HepG2 (cell line): Measurements from ENCODE around the gene CLDN7. TPM values are rescaled to one million over a fixed set of nuclear protein-coding genes. Genes with fewer than 3 reads are reported as not detected.
A peak's percentile ranks its signal among the peaks of the same experiment; 100 is the strongest.

Source experiments
- CBX2 ChIP-seq, 2 experiments: fragments of 200-600 bp in 1 of 2; sonication (generic); formaldehyde crosslinking in 1 of 2; IDR thresholded peaks; 2 replicates each; pipeline versions ENCODE4 v1.7.0 to v1.8.1; 2018 to 2022; ENCODE audit warnings: low read depth in 2 of 2, low read length in 1 of 2, mild to moderate bottlenecking in 1 of 2, missing genetic modification reagents in 1 of 2
- EP300 ChIP-seq, 3 experiments: sonication (generic) in 1 of 3; formaldehyde crosslinking in 1 of 3; IDR thresholded peaks; 2 replicates each; pipeline versions ENCODE4 v1.5.1 to v1.6.1; 2011 to 2020; ENCODE audit warnings: low read depth in 2 of 3, low read length in 2 of 3, borderline replicate concordance in 1 of 3, improper control_type of control experiment in 1 of 3, mild to moderate bottlenecking in 1 of 3, missing genetic modification reagents in 1 of 3, moderate library complexity in 1 of 3
- GTF2F1 ChIP-seq: fragments of 150-350 bp; IDR thresholded peaks from 2 replicates; pipeline ENCODE4 v1.6.1; 2014; ENCODE audit warnings: low read length
- HMG20B ChIP-seq: conservative IDR thresholded peaks from 2 replicates; pipeline ENCODE4 v1.6.1; 2016; ENCODE audit warnings: missing genetic modification reagents, missing compliant biosample characterization
- KAT8 ChIP-seq: IDR thresholded peaks from 2 replicates; pipeline ENCODE4 v1.6.1; 2016; ENCODE audit warnings: missing genetic modification reagents, missing compliant biosample characterization
- MIXL1 ChIP-seq: IDR thresholded peaks from 2 replicates; pipeline ENCODE4 v1.6.1; 2016
- PAF1 ChIP-seq: IDR thresholded peaks from 2 replicates; pipeline ENCODE4 v1.6.1; 2016; ENCODE audit warnings: missing genetic modification reagents, missing compliant biosample characterization
- RARG ChIP-seq: sonication (generic); formaldehyde crosslinking; IDR thresholded peaks from 2 replicates; pipeline ENCODE4 v1.4.0; 2020; ENCODE audit warnings: low read depth, mild to moderate bottlenecking, missing genetic modification reagents
- ZBTB8A ChIP-seq: sonication (generic); formaldehyde crosslinking; IDR thresholded peaks from 2 replicates; pipeline ENCODE4 v1.4.0; 2020; ENCODE audit warnings: mild to moderate bottlenecking, low read depth, missing genetic modification reagents, borderline replicate concordance
- ZFX ChIP-seq: sonication (generic); formaldehyde crosslinking; IDR thresholded peaks from 2 replicates; pipeline ENCODE4 v1.4.0; 2020; ENCODE audit warnings: mild to moderate bottlenecking, low read depth, missing genetic modification reagents, moderate library complexity
- ZNF160 ChIP-seq: sonication (generic); formaldehyde crosslinking; IDR thresholded peaks from 2 replicates; pipeline ENCODE4 v1.8.0; 2022; ENCODE audit warnings: mild to moderate bottlenecking, inconsistent platforms, missing genetic modification reagents
- ZNF263 ChIP-seq: sonication (generic); formaldehyde crosslinking; IDR thresholded peaks from 2 replicates; pipeline ENCODE4 v1.4.0; 2020; ENCODE audit warnings: missing genetic modification reagents
- ZNF567 ChIP-seq: sonication (generic); formaldehyde crosslinking; IDR thresholded peaks from 2 replicates; pipeline ENCODE4 v1.8.1; 2023; ENCODE audit warnings: mild to moderate bottlenecking, missing genetic modification reagents, borderline replicate concordance
- ZNF746 ChIP-seq: sonication (generic); formaldehyde crosslinking; IDR thresholded peaks from 2 replicates; pipeline ENCODE4 v1.8.0; 2022; ENCODE audit warnings: mild to moderate bottlenecking, missing genetic modification reagents
- ZNF75D ChIP-seq: sonication (generic); formaldehyde crosslinking; IDR thresholded peaks from 2 replicates; pipeline ENCODE4 v1.8.1; 2023; ENCODE audit warnings: missing genetic modification reagents, mild to moderate bottlenecking, borderline replicate concordance
- ZNF775 ChIP-seq: sonication (generic); formaldehyde crosslinking; IDR thresholded peaks from 2 replicates; pipeline ENCODE4 v1.4.0; 2020; ENCODE audit warnings: missing genetic modification reagents, mild to moderate bottlenecking, moderate library complexity, borderline replicate concordance
- polyA plus RNA-seq, 8 experiments: library from polyadenylated mRNA; depleted of rRNA in 3 of 8; stranded (reverse) in 7 of 8; unstranded in 1 of 8; fragments of >200 nt; fragmentation: Illumina TruSeq in 4 of 8; extraction: Trizol in 4 of 8; gene quantifications; 2 replicates each; pipeline versions ENCODE4 v1.2.1 to v1.2.3, GENCODE V29; 2011 to 2016; ENCODE audit warnings: low read depth in 4 of 8, missing spikeins in 1 of 8, mixed read lengths in 1 of 8; ENCODE audit not compliant: insufficient read depth in 1 of 8
- total RNA-seq, 5 experiments: library from RNA; depleted of rRNA; stranded (reverse); fragments of >200 nt; fragmentation: Illumina TruSeq; extraction: Trizol; gene quantifications; 2 replicates each; pipeline ENCODE4 v1.2.3, GENCODE V29; 2016; ENCODE audit warnings: low read depth in 1 of 5
- TF ChIP-seq, protein P1 (sequence below): sonication (generic); formaldehyde crosslinking; IDR thresholded peaks from 2 replicates; pipeline ENCODE4 v1.4.0; 2020; ENCODE audit warnings: missing genetic modification reagents
- TF ChIP-seq, protein P2 (sequence below): sonication (generic); formaldehyde crosslinking; IDR thresholded peaks from 2 replicates; pipeline ENCODE4 v1.5.0; 2020; ENCODE audit warnings: mild to moderate bottlenecking, missing genetic modification reagents, moderate library complexity
- TF ChIP-seq, protein P3 (sequence below): sonication (generic); formaldehyde crosslinking; IDR thresholded peaks from 2 replicates; pipeline ENCODE4 v1.4.0; 2020; ENCODE audit warnings: missing genetic modification reagents
- TF ChIP-seq, protein P4 (sequence below): sonication (generic); formaldehyde crosslinking; IDR thresholded peaks from 2 replicates; pipeline ENCODE4 v1.4.0; 2020; ENCODE audit warnings: mild to moderate bottlenecking, missing genetic modification reagents

CLDN7 gene
- total and polyA plus RNA-seq, 2 of the 13 experiments (the other 11 are each of a cell fraction or from before 2014, with no cell fraction given), result not detected

DNA sequence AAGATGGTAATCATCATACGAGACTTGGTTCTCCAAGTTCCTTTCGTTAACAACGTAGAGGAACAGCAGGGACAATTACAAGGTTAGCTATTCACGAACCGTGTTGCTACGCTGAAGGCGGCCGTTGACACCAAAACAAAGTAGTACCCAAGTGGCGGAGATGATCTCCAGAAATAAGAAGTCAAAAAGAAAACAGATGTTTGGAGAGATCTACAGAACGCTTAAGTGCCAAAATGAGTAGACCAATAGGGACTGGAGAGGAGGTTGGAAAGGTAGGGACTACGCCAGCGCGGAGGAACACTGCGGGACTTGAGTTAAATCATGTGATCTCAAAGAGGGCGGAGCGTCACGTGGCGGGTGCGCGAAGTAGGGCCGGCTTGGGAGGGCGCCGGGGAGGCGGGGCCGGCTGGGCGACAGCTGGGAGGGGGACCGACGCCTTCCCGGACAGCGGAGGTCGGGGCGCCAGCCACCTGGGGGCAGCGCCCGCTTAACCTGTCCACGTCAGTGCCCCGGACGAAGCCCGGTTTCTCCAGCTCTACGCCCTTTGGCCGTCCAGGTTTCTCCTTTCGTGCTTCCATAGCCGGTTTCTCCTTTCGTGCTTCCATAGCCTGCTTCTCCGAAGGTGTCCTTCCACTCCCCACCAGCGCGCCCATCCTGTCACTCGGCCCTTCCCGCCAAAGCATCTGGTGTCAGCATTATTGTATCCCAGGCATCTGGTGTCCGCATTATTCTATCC is 19.4 kb downstream of the CLDN7 start (continued):
- TF ChIP-seq ZBTB8A (CRISPR knock-in tag) (0 out of 2 replicates have a peak, but pooled peaks have one; percentile 58), ZNF775 (CRISPR knock-in tag) (no peak; the same call in 1 of the 2 replicates), ZNF567 (CRISPR knock-in tag) (no peak), MIXL1 (CRISPR knock-in tag) (peak; percentile 82; the same call in 1 of the 2 replicates), GTF2F1 (0 out of 2 replicates have a peak, but pooled peaks have one; percentile 16), CBX2 (IDR thresholded peaks at IDR 0.05; ENCODE audit: low read depth, low read length) (no peak), CBX2 (CRISPR knock-in tag; IDR thresholded peaks at IDR 0.05; ENCODE audit: low read depth) (no peak), KAT8 (peak; percentile 94), EP300 (IDR thresholded peaks at IDR 0.05; ENCODE audit: low read depth in 2 of 2, low read length in 2 of 2) (peak; percentile 48 to 53; a peak in 2 of 4 replicates), EP300 (CRISPR knock-in tag; IDR thresholded peaks at IDR 0.05; ENCODE audit: borderline replicate concordance) (peak; percentile 28; the same call in 1 of the 2 replicates), ZFX (CRISPR knock-in tag) (0 out of 2 replicates have a peak, but pooled peaks have one; percentile 9), ZNF160 (CRISPR knock-in tag) (peak; percentile 56; the same call in 1 of the 2 replicates), ZNF263 (0 out of 2 replicates have a peak, but pooled peaks have one; percentile 26), HMG20B (no peak; the same call in 1 of the 2 replicates), PAF1 (peak; percentile 91), ZNF746 (peak; percentile 84; the same call in 1 of the 2 replicates), RARG (CRISPR knock-in tag) (no peak), ZNF75D (CRISPR knock-in tag) (no peak)
- TF ChIP-seq, protein P1, sequence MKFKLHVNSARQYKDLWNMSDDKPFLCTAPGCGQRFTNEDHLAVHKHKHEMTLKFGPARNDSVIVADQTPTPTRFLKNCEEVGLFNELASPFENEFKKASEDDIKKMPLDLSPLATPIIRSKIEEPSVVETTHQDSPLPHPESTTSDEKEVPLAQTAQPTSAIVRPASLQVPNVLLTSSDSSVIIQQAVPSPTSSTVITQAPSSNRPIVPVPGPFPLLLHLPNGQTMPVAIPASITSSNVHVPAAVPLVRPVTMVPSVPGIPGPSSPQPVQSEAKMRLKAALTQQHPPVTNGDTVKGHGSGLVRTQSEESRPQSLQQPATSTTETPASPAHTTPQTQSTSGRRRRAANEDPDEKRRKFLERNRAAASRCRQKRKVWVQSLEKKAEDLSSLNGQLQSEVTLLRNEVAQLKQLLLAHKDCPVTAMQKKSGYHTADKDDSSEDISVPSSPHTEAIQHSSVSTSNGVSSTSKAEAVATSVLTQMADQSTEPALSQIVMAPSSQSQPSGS (CRISPR knock-in tag), result peak; percentile 57; the same call in 1 of the 2 replicates
- TF ChIP-seq, protein P2, sequence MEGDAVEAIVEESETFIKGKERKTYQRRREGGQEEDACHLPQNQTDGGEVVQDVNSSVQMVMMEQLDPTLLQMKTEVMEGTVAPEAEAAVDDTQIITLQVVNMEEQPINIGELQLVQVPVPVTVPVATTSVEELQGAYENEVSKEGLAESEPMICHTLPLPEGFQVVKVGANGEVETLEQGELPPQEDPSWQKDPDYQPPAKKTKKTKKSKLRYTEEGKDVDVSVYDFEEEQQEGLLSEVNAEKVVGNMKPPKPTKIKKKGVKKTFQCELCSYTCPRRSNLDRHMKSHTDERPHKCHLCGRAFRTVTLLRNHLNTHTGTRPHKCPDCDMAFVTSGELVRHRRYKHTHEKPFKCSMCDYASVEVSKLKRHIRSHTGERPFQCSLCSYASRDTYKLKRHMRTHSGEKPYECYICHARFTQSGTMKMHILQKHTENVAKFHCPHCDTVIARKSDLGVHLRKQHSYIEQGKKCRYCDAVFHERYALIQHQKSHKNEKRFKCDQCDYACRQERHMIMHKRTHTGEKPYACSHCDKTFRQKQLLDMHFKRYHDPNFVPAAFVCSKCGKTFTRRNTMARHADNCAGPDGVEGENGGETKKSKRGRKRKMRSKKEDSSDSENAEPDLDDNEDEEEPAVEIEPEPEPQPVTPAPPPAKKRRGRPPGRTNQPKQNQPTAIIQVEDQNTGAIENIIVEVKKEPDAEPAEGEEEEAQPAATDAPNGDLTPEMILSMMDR, result peak; percentile 64
- TF ChIP-seq, protein P3, sequence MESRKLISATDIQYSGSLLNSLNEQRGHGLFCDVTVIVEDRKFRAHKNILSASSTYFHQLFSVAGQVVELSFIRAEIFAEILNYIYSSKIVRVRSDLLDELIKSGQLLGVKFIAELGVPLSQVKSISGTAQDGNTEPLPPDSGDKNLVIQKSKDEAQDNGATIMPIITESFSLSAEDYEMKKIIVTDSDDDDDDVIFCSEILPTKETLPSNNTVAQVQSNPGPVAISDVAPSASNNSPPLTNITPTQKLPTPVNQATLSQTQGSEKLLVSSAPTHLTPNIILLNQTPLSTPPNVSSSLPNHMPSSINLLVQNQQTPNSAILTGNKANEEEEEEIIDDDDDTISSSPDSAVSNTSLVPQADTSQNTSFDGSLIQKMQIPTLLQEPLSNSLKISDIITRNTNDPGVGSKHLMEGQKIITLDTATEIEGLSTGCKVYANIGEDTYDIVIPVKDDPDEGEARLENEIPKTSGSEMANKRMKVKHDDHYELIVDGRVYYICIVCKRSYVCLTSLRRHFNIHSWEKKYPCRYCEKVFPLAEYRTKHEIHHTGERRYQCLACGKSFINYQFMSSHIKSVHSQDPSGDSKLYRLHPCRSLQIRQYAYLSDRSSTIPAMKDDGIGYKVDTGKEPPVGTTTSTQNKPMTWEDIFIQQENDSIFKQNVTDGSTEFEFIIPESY (CRISPR knock-in tag), result peak; percentile 67
- TF ChIP-seq, protein P4, sequence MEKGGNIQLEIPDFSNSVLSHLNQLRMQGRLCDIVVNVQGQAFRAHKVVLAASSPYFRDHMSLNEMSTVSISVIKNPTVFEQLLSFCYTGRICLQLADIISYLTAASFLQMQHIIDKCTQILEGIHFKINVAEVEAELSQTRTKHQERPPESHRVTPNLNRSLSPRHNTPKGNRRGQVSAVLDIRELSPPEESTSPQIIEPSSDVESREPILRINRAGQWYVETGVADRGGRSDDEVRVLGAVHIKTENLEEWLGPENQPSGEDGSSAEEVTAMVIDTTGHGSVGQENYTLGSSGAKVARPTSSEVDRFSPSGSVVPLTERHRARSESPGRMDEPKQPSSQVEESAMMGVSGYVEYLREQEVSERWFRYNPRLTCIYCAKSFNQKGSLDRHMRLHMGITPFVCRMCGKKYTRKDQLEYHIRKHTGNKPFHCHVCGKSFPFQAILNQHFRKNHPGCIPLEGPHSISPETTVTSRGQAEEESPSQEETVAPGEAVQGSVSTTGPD (CRISPR knock-in tag), result no peak
